Measurements from ENCODE around the gene CD48.

The CD48 gene, protein sequence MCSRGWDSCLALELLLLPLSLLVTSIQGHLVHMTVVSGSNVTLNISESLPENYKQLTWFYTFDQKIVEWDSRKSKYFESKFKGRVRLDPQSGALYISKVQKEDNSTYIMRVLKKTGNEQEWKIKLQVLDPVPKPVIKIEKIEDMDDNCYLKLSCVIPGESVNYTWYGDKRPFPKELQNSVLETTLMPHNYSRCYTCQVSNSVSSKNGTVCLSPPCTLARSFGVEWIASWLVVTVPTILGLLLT

DNA sequence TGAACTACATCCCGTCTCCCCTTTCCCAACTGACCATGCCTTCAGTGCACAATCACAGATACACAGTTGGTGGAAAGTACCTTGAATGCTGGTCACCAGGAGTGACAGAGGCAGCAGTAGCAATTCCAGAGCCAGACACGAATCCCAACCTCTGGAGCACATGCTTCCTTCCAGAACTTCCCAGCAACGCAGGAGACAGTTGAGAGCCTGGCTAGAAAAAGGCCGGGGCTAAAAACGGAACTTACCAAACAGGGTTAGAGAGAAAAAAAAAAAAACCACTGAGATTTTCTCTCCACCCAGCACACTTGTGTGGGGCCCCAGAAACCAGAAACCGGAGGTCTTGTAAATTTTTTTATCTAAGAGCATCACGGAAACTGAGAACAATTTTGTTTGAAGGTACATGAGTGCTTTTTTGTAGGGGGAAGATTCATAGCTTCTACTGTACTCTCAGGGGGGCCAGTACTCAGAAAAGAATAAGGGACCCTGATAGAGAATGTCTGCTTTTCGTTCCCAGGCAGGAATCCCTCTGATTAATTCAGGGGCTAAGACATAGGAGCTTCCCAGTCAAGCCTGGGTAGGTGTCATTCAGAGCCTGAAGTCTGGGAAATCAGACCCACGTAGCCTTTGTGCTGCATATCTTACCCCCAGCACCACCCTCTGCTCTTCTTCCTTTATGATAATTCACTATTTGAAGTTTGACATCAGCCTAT, at the start of gene CD48:
TSS of gene CD48 (minus strand) at position 221 of the 710 bp plus-strand sequence. CDS start at position 162, 59 bp downstream.
- no peak for DNase-seq (ENCODE audit: low spot score)

DNA sequence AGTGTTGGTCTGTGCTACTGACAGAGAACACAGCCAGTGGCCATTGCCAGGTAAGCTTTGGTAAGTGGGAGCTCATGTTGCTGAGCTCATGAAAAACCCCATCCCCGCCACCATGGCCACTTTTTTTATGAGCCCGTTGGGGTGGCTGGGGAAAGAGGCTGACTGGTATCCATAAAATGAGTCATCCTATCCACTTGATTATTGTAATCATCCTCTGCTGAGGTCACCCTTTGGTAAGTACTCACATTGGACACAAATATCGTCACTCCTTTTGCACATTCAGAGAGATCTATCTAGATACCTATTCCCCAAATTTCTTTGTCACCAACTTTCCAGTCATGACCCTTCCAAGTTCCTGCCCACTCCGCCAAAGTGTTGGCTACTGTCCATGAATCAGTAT, 49.4 kb upstream of the CD48 start:
- no peak for DNase-seq (ENCODE audit: low spot score)

DNA sequence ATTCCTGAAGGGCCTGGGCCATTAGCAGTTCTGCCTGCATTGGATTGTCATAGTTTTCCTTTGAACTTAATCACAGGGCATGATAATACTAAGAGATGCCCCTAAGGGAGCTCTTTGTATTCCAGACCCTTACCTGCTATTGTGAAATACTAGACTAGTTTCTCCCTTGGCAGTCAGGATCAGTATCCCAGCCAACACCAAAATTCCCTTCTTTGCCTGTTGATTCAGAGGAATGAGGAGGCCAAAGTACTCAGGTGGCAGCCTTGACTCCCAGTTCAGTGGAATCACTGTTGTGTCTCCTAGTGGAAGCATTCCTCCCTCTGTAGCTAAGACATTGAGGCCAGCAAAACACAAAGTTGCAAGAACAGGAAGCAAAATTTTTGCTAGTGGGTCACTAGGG, 48.1 kb upstream of the CD48 start:
- DNase-seq (ENCODE audit: low spot score), result no peak

DNA sequence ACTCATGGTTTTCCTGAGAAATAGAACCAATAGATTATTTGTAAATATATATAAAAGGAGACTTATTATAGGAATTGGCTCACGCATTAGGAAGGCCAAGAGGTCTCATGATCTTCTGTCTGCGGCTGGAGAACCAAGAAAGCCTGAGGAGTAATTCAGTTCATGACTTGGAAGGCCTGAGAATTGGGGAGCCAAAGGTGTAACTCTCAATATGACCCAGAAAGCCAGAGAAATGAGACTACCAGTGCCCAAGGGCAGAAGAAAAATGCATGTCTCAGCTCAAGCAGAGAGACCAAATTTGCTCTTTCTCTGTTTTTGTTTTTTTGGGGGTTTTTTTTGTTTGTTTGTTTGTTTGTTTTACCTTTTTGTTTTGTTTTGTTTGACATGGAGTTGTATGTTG, 46.9 kb upstream of the CD48 start:
- DNase-seq (ENCODE audit: low spot score), result no peak

DNA sequence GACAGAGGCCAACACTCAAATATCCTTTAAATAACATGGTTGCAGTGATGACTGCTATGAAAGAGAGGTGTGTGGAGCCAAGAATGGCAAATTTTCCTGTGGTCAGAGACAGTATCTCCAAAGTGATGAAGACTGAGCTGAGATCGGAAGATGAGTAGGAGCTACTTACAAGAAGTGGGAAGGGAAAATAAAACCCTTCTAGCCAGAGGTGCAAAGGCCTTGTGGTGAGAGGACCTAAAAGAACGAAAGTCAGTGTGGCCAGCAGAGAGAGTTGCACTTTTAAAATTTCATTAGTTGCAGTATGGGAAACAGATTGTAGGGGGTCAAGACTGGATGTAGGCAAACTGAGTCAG, 45.2 kb upstream of the CD48 start:
- no peak for DNase-seq (ENCODE audit: low spot score)

DNA sequence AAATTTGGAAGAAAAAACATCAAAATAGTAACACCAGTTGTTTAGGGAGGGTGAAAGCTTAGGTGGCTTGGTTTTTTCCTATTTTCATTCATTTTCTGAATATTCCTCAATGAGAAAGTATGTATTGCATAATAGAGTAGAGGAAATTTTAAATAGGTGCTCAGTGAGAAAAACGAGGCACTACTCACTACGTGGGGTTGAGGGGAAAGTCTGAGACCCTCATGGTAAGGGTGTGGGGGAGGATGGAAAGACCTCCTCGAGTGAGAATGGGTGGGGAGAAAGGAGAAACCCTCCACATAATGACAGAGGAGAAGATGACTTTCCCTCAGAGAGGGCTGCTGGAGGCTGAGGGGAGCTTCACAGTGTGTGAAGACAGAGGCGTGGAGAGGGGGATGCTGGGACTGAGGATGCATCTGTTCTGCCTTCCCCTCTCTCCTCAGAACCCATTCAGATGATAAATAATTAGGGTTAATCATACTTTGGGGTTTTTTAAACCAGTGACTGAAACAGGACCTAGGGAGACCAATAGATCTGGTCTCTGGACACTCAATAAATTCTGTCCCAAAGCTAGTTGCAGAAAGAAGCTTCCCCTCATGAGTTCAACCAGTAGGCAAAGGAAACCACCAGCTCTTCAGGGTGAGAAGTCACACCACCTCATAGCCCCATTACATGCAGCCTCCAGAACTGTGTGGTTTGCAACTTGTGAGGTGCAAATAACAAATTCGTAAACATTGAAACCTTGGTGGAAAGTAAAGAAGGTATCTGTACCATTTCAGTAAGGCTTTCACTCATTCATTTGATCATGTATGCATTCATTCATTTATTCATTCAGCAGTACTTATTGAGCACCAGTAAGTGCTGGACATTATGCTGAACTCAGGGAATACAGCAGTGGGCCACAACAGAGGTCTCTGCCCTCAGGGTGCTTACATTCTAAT, 44.6 kb upstream of the CD48 start:
- DNase-seq (ENCODE audit: low spot score), result no peak

DNA sequence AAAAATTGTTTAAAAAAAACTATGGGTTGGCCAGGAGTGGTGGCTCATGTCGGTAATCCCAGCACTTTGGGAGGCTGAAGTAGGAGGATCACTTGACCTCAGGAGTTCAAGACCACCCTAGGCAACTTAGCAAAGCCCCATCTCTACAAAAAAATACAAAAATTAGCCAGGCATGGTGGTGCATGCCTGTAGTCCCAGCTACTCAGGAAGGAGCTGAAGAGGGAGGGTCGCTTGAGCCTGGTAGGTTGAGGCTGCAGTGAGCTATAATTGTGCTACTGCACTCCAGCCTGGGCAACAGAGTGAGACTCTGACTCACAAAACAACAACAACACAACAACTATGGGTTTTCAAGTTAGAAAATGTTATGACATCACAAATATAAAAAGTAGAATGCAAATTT, 43.8 kb upstream of the CD48 start:
- DNase-seq (ENCODE audit: low spot score), result no peak

DNA sequence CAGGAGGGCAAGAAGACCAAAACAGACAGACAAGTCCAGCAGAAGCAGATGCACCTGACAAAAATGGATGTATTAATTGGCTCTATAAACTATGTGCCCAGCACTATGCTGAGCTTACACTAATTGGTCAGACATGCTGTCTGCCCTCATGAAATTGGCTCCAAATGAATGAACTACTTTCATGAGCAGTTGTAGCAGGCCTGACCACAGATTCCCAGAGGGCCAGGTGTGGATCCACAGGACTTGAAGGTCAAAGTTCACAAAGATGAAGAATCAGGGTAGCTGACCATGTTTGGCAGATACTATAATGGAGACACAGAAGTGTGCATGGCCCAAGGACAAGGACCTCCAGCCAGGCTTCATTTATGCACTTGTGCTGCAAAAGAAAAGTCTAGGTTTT, 42.0 kb upstream of the CD48 start:
- no peak for DNase-seq (ENCODE audit: low spot score)

DNA sequence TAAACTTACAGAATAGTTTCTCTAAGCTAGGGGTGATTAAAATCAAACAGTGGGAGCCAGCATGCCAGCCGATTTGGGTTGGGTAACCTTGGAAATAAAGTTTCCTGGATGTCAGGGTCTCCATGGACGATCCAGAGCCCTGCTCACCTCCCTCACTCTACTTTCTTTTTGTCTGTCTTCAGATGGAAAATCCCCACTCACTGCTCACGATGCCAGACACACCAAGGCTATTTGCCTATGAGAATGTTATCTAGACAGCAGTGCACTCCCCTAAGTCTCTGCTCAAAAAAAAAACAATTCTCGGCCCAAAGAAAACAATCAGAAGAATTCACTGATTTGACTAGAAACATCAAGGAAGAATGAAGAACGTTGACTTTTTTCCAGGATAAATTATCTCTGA, 41.3 kb upstream of the CD48 start:
- no peak for DNase-seq (ENCODE audit: low spot score)

DNA sequence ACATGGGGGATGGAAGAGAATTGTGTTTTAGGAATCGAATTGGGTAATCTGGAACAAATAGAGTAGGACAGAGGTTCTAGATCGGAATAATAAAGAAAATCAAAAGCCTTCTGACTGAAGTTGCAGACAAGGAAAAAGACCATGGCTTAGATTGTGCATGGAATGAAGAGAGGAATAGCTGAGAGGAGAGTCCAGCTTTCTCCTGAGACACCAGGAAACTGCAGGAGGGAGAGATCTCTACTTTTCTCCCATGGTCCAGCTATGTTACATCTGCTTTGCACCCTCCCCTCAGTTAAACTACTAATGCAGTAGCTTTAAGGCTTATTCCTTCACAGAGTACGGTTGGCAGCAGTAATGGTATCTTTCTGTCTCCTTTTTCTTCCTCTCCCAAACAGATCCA, 40.8 kb upstream of the CD48 start:
- DNase-seq (ENCODE audit: low spot score), result no peak

DNA sequence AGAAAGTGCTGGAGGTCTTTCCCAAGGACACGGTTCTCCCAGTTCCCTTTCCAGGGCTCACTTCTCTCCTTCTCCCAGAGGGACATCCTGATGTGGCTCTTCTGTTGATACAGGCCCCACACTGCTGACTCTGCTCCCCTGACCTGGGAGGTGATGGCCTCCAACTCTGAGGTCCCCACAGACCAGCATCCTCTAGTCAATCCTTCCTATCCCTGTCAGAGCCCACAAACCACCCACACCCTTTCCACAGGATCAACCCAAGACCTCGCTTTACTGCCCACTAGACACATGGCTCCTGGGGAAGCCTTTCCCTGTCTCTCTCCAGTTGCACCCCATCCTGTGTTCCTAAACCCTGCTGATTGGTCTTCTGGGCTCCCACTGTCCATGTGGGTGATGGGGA, 39.0 kb upstream of the CD48 start:
- no peak for DNase-seq (ENCODE audit: low spot score)

DNA sequence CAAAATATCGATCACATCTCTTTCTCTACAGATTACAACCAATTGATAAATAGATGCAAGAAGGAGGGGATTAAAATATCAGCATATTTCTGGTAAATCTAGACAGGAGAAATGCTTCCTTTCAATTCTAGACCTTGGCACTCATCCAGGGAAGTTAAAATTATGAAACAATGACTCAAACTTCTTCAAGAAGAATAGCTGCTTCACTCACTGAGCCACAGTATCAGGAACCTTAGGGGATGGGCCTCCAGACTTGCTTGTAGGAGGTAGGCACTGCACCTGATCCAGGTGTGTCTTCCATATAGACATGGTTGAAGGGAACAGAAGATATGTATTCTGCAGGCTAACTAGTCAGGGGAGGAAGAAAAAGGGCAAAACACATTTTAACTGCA, 37.3 kb upstream of the CD48 start:
- DNase-seq (ENCODE audit: low spot score), result no peak

DNA sequence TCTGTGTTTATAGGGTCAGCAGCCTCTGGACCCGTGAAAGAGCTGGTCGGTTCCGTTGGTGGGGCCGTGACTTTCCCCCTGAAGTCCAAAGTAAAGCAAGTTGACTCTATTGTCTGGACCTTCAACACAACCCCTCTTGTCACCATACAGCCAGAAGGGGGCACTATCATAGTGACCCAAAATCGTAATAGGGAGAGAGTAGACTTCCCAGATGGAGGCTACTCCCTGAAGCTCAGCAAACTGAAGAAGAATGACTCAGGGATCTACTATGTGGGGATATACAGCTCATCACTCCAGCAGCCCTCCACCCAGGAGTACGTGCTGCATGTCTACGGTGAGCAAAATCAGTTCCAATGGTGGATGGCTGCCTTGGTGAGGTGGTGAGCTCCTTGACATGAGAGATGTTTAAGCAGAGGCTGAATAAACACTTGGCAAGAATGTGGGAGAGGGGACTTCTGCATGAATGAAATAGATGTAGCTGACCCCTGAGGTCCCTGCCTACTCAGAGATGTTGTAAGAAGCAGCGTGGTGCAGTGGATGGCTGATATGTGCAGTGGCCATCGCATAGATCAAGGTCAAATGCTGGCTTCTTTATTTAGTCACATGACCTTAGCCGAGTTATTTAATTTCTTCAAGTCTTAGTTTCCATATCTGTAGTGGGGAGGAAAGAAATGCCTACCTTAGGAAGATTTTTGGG, 36.7 kb upstream of the CD48 start:
- DNase-seq (ENCODE audit: low spot score), result no peak

DNA sequence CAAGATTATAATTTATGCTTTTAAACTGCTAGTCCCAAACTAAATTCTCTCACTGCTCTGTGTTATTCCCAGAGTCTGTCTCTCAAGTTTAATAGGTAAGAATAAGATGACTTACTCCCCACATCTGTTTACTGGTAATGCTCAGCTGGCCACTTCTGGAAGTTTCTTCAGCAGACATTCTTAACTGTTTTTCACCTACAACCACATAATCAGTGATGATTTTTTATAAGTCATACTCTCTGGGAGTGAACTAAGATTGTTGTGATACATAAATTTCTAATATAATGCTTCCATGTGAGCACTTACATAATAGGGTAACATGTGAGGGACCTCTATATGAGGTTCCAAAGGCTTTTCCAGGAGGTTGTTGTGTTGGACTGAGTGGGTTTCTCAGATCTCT, 36.1 kb upstream of the CD48 start:
- no peak for DNase-seq (ENCODE audit: low spot score)

DNA sequence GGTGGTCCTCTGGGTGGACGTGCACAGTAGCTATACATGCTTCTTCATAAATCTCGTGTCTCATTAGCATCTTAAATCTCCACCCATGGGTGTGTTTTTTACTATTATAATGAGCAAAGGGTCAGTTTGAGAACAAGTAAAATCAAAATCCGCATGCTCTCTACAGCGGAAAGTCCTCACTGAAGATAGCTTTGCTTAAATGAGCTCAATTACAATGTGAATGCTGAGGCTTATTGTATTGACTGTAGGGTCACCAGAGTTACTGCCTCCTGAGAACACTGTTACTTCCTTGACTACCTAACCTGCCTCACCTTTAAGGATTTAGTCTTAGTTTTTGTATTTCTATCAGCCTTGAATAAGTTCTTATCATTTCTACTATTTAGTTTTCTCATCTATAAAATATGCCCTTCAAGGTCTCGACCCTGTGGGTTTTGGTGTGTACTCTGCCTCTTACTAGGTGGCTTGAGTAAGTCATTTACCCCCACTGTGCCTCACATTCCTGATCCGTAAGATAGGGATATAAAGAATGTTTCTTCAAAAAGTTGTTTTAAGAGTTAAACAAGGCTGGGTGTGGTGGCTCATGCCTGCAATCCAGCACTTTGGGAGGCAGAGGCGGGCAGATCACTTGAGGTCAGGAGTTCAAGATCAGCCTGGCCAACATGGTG, 35.3 kb upstream of the CD48 start:
- DNase-seq (ENCODE audit: low spot score), result no peak

DNA sequence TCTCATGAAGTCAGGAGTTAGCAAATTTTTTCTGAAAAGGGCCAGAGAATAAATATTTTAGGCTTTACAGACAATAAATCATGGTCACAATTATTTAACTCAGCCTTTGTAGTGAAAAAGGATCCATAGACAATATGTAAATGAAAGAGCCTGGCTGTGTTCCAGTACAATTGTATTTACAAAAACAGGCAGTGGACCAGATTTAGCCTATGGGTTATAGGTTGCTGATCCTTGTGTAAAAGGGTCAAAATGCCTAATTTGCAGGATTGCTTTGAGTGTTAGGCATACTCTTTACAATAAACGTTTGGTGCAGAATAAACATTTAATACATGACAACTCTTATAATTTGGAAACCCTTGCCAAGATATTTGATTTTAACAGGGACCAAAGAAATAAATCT, 33.9 kb upstream of the CD48 start:
- DNase-seq (ENCODE audit: low spot score), result no peak

DNA sequence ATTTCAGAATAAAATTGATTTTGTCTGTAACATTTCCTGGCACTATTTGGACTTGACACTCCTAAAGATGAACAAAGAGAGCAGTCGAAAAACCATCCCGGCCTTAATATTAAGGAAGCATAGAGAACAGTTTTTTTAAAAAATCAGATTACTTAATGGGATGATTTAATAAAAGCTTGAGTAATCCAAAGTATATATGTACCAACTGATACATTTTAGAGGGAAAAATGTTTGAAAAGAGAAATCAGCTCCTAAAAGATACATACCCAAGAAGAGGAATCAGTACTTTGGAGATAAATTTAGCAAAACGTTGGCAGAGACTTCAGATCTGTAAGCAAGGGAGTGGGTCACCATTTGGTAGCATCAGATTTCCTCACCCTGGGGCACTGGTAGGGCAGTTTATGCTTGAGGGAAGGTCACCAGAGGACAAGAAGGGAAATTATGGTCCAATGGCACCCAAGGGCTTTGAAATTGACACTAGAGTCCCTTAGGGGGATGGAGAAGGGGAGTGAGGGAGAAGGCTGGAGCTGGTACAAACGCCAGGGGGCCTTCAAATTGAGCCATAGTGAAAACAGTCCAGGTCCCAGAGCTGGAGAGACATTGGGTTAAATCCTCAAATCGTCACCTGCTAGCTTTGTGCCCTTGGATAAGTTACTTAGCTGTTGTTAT, 33.4 kb upstream of the CD48 start:
- DNase-seq (ENCODE audit: low spot score), result no peak

DNA sequence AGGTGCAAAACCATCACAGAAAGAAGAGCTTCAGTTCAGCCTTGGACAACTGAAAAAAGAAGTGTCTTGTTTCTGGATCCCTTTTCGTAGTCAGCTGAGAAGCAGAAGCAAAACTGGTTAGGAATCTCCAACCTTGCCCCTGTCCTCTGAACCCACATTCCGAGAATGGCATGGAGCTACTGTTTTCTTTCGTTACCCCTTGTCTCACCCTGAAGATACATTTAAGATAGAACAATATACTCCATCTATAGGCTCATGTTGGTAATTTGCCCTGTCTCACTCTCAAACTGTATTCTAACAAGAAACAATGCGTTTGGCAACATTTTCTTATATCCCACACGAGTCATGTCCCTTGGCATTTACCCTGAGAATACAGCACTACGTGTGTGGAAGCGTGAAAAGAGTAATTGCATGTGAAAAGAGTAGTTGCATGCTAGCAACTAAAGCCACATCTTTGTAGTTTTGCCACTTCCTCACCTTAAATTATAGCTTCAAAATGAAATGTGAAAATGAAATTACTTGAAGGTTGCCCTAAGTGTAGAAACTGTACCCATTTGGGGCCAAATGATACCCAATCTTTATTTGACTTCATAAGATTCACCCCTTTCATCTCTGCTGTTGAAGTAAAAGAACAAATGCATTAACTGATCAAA, 32.7 kb upstream of the CD48 start:
- no peak for DNase-seq (ENCODE audit: low spot score)

DNA sequence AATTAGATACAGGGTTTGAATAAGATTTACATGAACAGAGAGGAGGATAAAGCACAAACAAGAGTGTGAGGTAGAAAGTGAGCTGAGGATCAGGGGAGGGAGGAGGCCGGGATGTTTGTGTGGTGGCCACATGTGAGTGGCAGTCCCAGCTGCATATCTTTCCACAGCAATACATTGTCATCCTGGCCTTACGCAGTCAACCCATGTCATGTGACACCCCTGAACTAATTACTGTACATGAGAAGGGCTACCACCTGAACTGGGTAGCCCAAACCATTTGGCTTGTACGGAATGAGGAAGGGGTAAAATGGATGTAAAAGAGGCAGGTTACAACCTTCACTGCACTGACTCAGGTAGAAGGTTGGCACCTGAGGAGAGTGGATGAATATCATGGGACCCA, 31.6 kb upstream of the CD48 start:
- DNase-seq (ENCODE audit: low spot score), result no peak

DNA sequence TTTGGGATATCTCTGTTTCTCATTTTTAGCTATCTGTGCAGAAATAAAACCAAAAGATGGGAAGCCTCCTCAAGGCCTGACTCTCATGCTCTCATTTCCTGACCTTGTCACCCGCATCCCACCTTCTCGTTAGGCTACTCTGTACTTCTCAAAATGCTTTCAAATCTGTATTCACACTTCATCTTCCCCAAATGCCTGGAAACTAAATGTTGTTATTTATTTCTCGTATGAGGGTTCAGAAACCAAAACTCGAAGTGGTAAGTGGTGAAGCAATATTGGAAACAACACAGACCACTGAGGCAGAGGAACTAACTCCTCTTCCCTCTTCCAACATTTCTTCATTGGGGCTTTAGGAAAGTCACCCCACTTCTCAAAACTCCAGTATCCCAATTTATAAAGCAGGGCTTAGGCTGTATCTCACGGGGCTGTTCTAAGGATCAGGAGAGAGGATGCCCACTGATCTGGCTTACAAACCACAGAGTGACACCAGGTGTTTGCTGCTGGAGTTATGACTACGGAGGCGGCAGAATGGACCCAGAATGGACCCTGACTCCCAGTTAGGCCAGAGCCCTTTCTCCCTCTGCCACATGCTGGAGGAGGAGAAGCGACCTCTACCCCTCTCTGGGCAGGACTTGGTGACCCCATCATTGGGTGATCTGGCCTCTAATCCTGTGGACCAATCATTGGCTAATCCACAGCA, 31.0 kb upstream of the CD48 start:
- no peak for DNase-seq (ENCODE audit: low spot score)

Data from LoVo (cell line).